H9 (cell line): ENCODE measurements around the gene MICALL1. TPM values are rescaled to one million over a fixed set of nuclear protein-coding genes. Genes with fewer than 3 reads are reported as not detected.

ENCODE experiments used
- DNase-seq: peaks from one replicate; pipeline ENCODE4 v3.0.0-alpha.2; 2017
- H2AFZ ChIP-seq: one replicate; pipeline ENCODE4 v1.6.1; 2013; ENCODE audit warnings: mild to moderate bottlenecking, low read length, control low read depth, moderate library complexity
- H2AK5ac ChIP-seq: 2 replicates; pipeline ENCODE4 v1.6.1; 2013; ENCODE audit warnings: low read length, control low read depth, mixed read lengths; ENCODE audit not compliant: insufficient read length
- H2BK120ac ChIP-seq: one replicate; pipeline ENCODE4 v1.6.1; 2013; ENCODE audit warnings: low read depth, mild to moderate bottlenecking, low read length, control low read depth, inconsistent platforms; ENCODE audit not compliant: poor library complexity, severe bottlenecking
- H2BK12ac ChIP-seq: 2 replicates; pipeline ENCODE4 v1.6.1; 2013; ENCODE audit warnings: low read length, control low read depth, mixed read lengths, low read depth; ENCODE audit not compliant: insufficient read length
- H2BK15ac ChIP-seq: 2 replicates; pipeline ENCODE4 v1.6.1; 2013; ENCODE audit warnings: low read depth, low read length, control low read depth
- H2BK20ac ChIP-seq: one replicate; pipeline ENCODE4 v1.6.1; 2013; ENCODE audit warnings: low read depth, mild to moderate bottlenecking, low read length, control low read depth, inconsistent platforms; ENCODE audit not compliant: poor library complexity, severe bottlenecking
- H2BK5ac ChIP-seq: 2 replicates; pipeline ENCODE4 v1.6.1; 2013; ENCODE audit warnings: low read length, control low read depth, mixed read lengths; ENCODE audit not compliant: insufficient read length
- H3K14ac ChIP-seq: 2 replicates; pipeline ENCODE4 v1.6.1; 2013; ENCODE audit warnings: low read length, control low read depth; ENCODE audit not compliant: insufficient read depth
- H3K18ac ChIP-seq: 2 replicates; pipeline ENCODE4 v1.6.1; 2013; ENCODE audit warnings: low read depth, mild to moderate bottlenecking, mixed read lengths, low read length, control low read depth; ENCODE audit not compliant: insufficient read length
- H3K23ac ChIP-seq: 2 replicates; pipeline ENCODE4 v1.6.1; 2013; ENCODE audit warnings: low read length, control low read depth, mixed read lengths, low read depth; ENCODE audit not compliant: insufficient read length
- H3K23me2 ChIP-seq: 2 replicates; pipeline ENCODE4 v1.6.1; 2013; ENCODE audit warnings: low read depth, mild to moderate bottlenecking, mixed read lengths, low read length, control low read depth; ENCODE audit not compliant: insufficient read length, poor library complexity, severe bottlenecking
- H3K27ac ChIP-seq: 2 replicates; pipeline ENCODE4 v1.5.1; 2013; ENCODE audit warnings: low read length, control low read depth, mixed read lengths, low read depth; ENCODE audit not compliant: insufficient read length
- H3K27me3 ChIP-seq: 2 replicates; pipeline ENCODE4 v1.6.1; 2013; ENCODE audit warnings: low read length, control low read depth, inconsistent platforms; ENCODE audit not compliant: insufficient read depth
- H3K4ac ChIP-seq: 2 replicates; pipeline ENCODE4 v1.6.1; 2013; ENCODE audit warnings: low read depth, mild to moderate bottlenecking, control low read depth, inconsistent platforms, low read length, moderate library complexity
- H3K4me1 ChIP-seq: 2 replicates; pipeline ENCODE4 v1.6.1; 2013; ENCODE audit warnings: low read length, control low read depth, inconsistent platforms; ENCODE audit not compliant: insufficient read depth
- H3K4me2 ChIP-seq: 2 replicates; pipeline ENCODE4 v1.6.1; 2013; ENCODE audit warnings: low read length, control low read depth, mixed read lengths; ENCODE audit not compliant: insufficient read length, insufficient read depth
- H3K56ac ChIP-seq: 2 replicates; pipeline ENCODE4 v1.6.1; 2013; ENCODE audit warnings: low read depth, mild to moderate bottlenecking, mixed read lengths, low read length, control low read depth; ENCODE audit not compliant: insufficient read length
- H3K79me1 ChIP-seq: 2 replicates; pipeline ENCODE4 v1.6.1; 2013; ENCODE audit warnings: low read depth, mild to moderate bottlenecking, moderate library complexity, low read length, control low read depth, inconsistent platforms; ENCODE audit not compliant: insufficient read depth, poor library complexity, severe bottlenecking
- H3K79me2 ChIP-seq: 2 replicates; pipeline ENCODE4 v1.6.1; 2013; ENCODE audit warnings: low read length, control low read depth, inconsistent platforms; ENCODE audit not compliant: insufficient read depth
- H3K9ac ChIP-seq: 2 replicates; pipeline ENCODE4 v1.6.1; 2013; ENCODE audit warnings: low read length, control low read depth, mixed read lengths; ENCODE audit not compliant: insufficient read length; ENCODE audit errors: extremely low read depth
- H3K9me3 ChIP-seq: one replicate; pipeline ENCODE4 v1.6.1; 2013; ENCODE audit warnings: low read depth, low read length, inconsistent platforms; ENCODE audit not compliant: control insufficient read depth
- H3T11ph ChIP-seq: one replicate; pipeline ENCODE4 v1.6.1; 2013; ENCODE audit warnings: mild to moderate bottlenecking, low read length, control low read depth, inconsistent platforms
- H4K20me1 ChIP-seq: one replicate; pipeline ENCODE4 v1.6.1; 2013; ENCODE audit not compliant: control insufficient read depth, insufficient read length, insufficient read depth
- H4K5ac ChIP-seq: 2 replicates; pipeline ENCODE4 v1.6.1; 2013; ENCODE audit warnings: low read depth, mild to moderate bottlenecking, mixed read lengths, low read length, control low read depth; ENCODE audit not compliant: insufficient read length
- H4K8ac ChIP-seq: replicated peaks from 2 replicates; pipeline ENCODE4 v1.6.1; 2013; ENCODE audit warnings: low read length, control low read depth, mixed read lengths, low read depth; ENCODE audit not compliant: insufficient read length
- H4K91ac ChIP-seq: 2 replicates; pipeline ENCODE4 v1.6.1; 2013; ENCODE audit warnings: low read depth, mild to moderate bottlenecking, moderate library complexity, mixed read lengths, low read length, control low read depth; ENCODE audit not compliant: insufficient read length
- H3K27ac Mint-ChIP-seq, 3 experiments: 2 replicates in 2 of 3; 3 replicates in 1 of 3; pipeline ENCODE4 v1.8.0; 2020 to 2021; ENCODE audit warnings: mixed read lengths in 3 of 3, mild to moderate bottlenecking in 1 of 3, moderate library complexity in 1 of 3
- H3K27me3 Mint-ChIP-seq: 2 replicates; pipeline ENCODE4 v1.8.0; 2021; ENCODE audit warnings: low read depth, mild to moderate bottlenecking, moderate library complexity, mixed read lengths
- H3K36me3 Mint-ChIP-seq, 3 experiments: 2 replicates in 2 of 3; 3 replicates in 1 of 3; pipeline ENCODE4 v1.8.0; 2020 to 2021; ENCODE audit warnings: low read depth in 3 of 3, mixed read lengths in 3 of 3; ENCODE audit not compliant: insufficient read depth in 1 of 3
- H3K4me1 Mint-ChIP-seq, 2 experiments: 2 replicates each; pipeline ENCODE4 v1.8.0; 2020; ENCODE audit warnings: mixed read lengths in 2 of 2
- H3K4me3 Mint-ChIP-seq, 2 experiments: 2 replicates in 1 of 2; 3 replicates in 1 of 2; pipeline ENCODE4 v1.8.0; 2020 to 2021; ENCODE audit warnings: mild to moderate bottlenecking in 2 of 2, mixed read lengths in 2 of 2, moderate library complexity in 1 of 2
- H3K9me3 Mint-ChIP-seq, 2 experiments: 2 replicates in 1 of 2; 3 replicates in 1 of 2; pipeline ENCODE4 v1.8.0; 2020; ENCODE audit warnings: mild to moderate bottlenecking in 2 of 2, mixed read lengths in 2 of 2, moderate library complexity in 1 of 2
- CTCF ChIP-seq: fragments of 200-600 bp; sonication (generic); conservative IDR thresholded peaks from 3 replicates; pipeline ENCODE4 v1.8.0; 2021; ENCODE audit warnings: antibody characterized with exemption, mild to moderate bottlenecking
- WGBS: extraction: QIAGEN DNeasy Blood & Tissue Kit; methylation state at CpG from one replicate; pipeline ENCODE4 v1.1.7; 2013; ENCODE audit warnings: missing lambda C conversion rate, low lambda C conversion rate, mixed read lengths; ENCODE audit not compliant: insufficient read length; ENCODE audit errors: extremely low coverage; 5-methylcytosine and 5-hydroxymethylcytosine counted together
- total RNA-seq: library from RNA; stranded (reverse); gene quantifications from 2 replicates; pipeline ENCODE4 v1.2.1, GENCODE V29; 2021

Gene MICALL1
- total RNA-seq, 1 experiment from 2014 or later, result 33.3 TPM

GRCh38 chr22:37976547-37976946, 70.5 kb downstream of the MICALL1 start:
- H3K27ac Mint-ChIP-seq, result no peak overlapping the region
- TF ChIP-seq CTCF, result no peak
- no peak overlapping the region for H3T11ph ChIP-seq
- peaks cover 3% of the 10 kb centered on the region for H4K20me1 ChIP-seq
- H3K27ac ChIP-seq, result no peak overlapping the region
- H2BK5ac ChIP-seq, result no peak overlapping the region
- no peak overlapping the region for H2BK120ac ChIP-seq
- no peak overlapping the region for H3K9ac ChIP-seq
- no peak overlapping the region for H3K23ac ChIP-seq
- H3K4ac ChIP-seq, result no peak overlapping the region
- no peaks in the 10 kb centered on the region; the same call in 1 of the 2 replicates for H3K4me1 ChIP-seq
- WGBS, result no CpG with 5 or more reads among the region's 4 CpGs
- no peak for DNase-seq
- H2BK20ac ChIP-seq, result no peak overlapping the region
- no peaks in the 10 kb centered on the region for H3K79me1 ChIP-seq
- H3K9me3 Mint-ChIP-seq, result no peaks in the 10 kb centered on the region
- H3K4me2 ChIP-seq, result no peak overlapping the region
- H2BK15ac ChIP-seq, result no peak overlapping the region
- no peaks in the 10 kb centered on the region for H3K9me3 ChIP-seq
- H4K5ac ChIP-seq, result no peak overlapping the region
- H3K23me2 ChIP-seq, result no peaks in the 10 kb centered on the region
- H4K8ac ChIP-seq, result no peak overlapping the region
- H3K27me3 Mint-ChIP-seq, result peaks cover 7% of the 10 kb centered on the region
- H3K4me3 Mint-ChIP-seq, result no peak overlapping the region
- no peak overlapping the region for H4K91ac ChIP-seq
- H3K18ac ChIP-seq, result no peak overlapping the region
- no peak overlapping the region for H3K56ac ChIP-seq
- no peak overlapping the region for H2AFZ ChIP-seq
- peaks cover 22 to 40% of the 10 kb centered on the region in 2 experiments for H3K4me1 Mint-ChIP-seq
- H3K14ac ChIP-seq, result no peak overlapping the region
- no peak overlapping the region for H2AK5ac ChIP-seq
- H3K36me3 Mint-ChIP-seq, result peaks cover 0 to 35% (median 19%) of the 10 kb centered on the region in 3 experiments; a peak in 6 of 7 replicates
- no peak overlapping the region for H2BK12ac ChIP-seq
- no peaks in the 10 kb centered on the region for H3K27me3 ChIP-seq
- no peaks in the 10 kb centered on the region for H3K79me2 ChIP-seq
